Measurements from ENCODE around the gene DAPK1.

DAPK1 gene

DNA sequence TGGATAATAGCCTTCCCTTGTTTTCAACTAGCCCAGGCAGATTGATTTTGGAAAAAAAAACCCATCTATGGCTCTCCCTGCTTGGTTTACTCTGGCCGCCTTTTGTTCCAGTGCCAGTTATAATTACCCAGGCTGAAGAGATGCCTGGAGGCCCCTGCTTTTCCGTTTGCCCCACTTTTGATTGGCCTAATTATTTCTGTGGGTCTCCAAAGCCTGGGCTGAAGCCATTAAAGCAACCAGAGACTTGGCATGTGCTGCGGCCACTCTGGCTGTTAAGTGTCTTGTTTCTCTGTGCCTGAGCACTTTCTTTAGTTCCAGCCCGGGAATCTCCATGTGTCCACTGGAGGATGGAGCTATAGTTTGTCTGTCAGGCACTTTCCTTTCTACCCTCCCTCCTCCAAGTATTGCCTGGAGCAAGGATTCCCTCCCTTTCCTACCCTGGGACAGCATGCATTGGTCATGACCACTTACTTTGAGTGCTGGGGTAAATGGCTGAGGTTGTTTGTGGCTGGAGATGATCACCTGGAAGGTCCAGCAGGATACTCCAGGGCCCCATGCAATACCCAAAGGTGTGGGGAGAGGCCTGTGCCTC, 123.2 kb downstream of the DAPK1 start:
- Histone ChIP-seq H3K4me1 (peaks cover 6% of the 10 kb centered on the region), H3K9me3 (no peaks in the 10 kb centered on the region), H3K27me3 (ENCODE audit: low read depth) (no peaks in the 10 kb centered on the region), H3K4me3 (no peak overlapping the region), H3K36me3 (replicated peaks) (no peaks in the 10 kb centered on the region)
- in situ Hi-C loops (cut with MboI; ENCODE audit: low sequenced_read_pairs): no loop called here
- DNase-seq (ENCODE audit: low spot score in 2 of 2): no peak

DNA sequence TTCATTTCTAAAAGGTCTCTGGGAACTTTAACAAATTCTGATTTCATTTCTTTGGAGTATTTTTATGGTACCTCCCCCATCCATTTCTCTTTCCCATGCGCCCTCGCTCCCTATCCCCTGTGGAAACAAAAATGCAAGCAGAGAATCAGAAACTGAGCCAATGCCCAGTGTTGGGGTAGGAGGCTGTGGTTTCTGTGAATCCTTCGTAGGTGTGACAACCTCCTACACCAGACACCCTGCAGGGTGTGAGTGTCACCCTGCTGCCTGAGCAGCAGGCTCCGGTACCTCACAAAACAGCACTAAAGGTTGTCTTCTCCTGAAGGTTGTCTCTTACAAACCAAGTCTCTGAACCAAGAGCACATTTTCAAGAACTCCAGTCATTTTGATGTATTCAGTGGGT, 124.4 kb downstream of the DAPK1 start:
- no peaks in the 10 kb centered on the region for H3K36me3 ChIP-seq (replicated peaks)
- H3K9me3 ChIP-seq: no peaks in the 10 kb centered on the region
- H3K4me1 ChIP-seq: peaks cover 6% of the 10 kb centered on the region
- DNase-seq (ENCODE audit: low spot score in 2 of 2): no peak
- in situ Hi-C loops (cut with MboI; ENCODE audit: low sequenced_read_pairs): no loop called here
- no peaks in the 10 kb centered on the region for H3K27me3 ChIP-seq (ENCODE audit: low read depth)
- H3K4me3 ChIP-seq: no peak overlapping the region

DNA sequence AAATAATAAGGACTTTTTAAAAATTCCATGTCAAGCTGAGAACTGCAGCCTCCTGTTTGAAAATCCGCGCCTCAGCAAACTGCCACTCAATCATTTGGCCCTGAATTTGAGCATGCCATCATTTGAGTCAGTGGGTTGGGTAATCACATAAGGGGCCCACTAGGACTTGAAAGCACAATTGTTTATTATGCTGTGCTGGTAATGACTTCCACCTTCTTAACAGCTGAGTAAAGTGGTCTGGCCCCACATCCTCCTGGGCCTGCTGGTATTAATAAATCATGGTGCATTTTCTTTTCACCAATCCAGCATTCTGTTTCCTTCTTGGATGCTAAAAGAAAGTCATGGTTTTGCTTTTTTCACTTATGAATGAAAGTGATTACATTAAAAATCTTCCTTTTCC, 125.3 kb downstream of the DAPK1 start:
- no peak overlapping the region for H3K4me3 ChIP-seq
- H3K27me3 ChIP-seq (ENCODE audit: low read depth): no peaks in the 10 kb centered on the region
- peaks cover 6% of the 10 kb centered on the region for H3K4me1 ChIP-seq
- no peak for DNase-seq (ENCODE audit: low spot score in 2 of 2)
- H3K9me3 ChIP-seq: no peaks in the 10 kb centered on the region
- H3K36me3 ChIP-seq (replicated peaks): no peaks in the 10 kb centered on the region
- in situ Hi-C loops (cut with MboI; ENCODE audit: low sequenced_read_pairs): no loop called here

DNA sequence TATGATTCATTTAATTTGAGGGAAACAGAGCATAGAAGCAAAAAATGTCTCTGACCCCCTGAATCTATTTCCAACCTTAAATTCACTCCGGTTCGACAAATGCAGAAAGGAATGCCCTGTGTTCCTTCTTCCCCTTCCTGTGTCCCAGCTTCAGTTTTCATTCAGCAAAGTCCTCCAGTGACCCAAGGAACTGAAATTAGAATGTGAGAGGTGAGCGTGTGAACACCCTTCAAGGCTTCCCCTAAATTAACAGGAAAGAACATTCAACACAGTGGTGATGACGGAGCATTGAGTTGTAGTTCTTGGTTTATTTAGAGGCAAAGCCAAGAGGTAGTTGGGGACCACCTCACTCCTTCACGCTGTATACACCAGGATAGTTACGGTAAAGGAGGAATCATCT, 130.7 kb downstream of the DAPK1 start:
- H3K9me3 ChIP-seq: no peaks in the 10 kb centered on the region
- no peaks in the 10 kb centered on the region for H3K27me3 ChIP-seq (ENCODE audit: low read depth)
- in situ Hi-C loops (cut with MboI; ENCODE audit: low sequenced_read_pairs): no loop called here
- no peak for DNase-seq (ENCODE audit: low spot score in 2 of 2)
- no peaks in the 10 kb centered on the region for H3K36me3 ChIP-seq (replicated peaks)
- H3K4me3 ChIP-seq: no peak overlapping the region
- peaks cover 6% of the 10 kb centered on the region for H3K4me1 ChIP-seq

DNA sequence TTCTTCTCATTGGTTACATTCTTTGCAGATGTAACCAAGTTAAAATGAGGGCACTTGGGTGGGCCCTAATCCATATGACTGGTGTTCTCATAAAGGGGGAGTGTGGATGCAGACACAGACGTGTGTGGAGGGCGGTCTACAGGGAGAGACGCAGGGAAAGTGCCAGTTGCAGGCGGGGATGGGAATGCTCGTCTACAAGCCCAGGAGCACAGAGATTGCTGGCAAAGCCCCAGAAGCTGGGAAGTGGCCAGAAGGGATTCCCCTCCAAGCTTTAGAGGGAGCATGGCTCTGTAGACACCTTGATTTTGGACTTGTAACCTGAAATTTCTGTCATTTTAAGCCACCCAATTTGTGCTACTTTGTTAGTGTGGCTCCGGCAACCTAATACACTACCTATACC, 131.4 kb downstream of the DAPK1 start:
- no peaks in the 10 kb centered on the region for H3K36me3 ChIP-seq (replicated peaks)
- in situ Hi-C loops (cut with MboI; ENCODE audit: low sequenced_read_pairs): no loop called here
- no peak for DNase-seq (ENCODE audit: low spot score in 2 of 2)

DNA sequence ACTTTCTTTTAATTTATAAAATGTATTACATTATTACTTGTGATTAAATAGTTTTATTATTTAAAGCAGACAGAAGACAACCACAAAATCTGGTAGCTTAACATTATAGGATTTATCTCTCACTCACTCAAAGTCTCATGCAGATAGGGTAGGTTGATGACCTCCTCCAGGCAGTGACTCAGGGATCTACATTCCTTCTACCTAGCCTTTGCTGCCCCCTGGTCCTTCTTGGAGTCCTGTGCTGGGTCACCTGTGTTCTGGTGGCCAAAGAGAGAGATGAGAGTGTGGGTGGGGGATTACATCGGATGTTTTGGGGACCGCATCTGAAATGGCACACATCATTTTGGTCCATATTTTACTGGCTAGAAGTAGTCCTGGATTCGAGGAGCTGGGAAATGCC, 132.6 kb downstream of the DAPK1 start:
- Histone ChIP-seq H3K27me3 (ENCODE audit: low read depth) (no peaks in the 10 kb centered on the region), H3K9me3 (no peaks in the 10 kb centered on the region), H3K4me1 (no peaks in the 10 kb centered on the region), H3K36me3 (replicated peaks) (no peaks in the 10 kb centered on the region), H3K4me3 (no peak overlapping the region)
- no peak for DNase-seq (ENCODE audit: low spot score in 2 of 2)
- in situ Hi-C loops (cut with MboI; ENCODE audit: low sequenced_read_pairs): no loop called here

More for the DNA sequence above, 131.4 kb downstream of the DAPK1 start:
- Histone ChIP-seq H3K4me1 (no peaks in the 10 kb centered on the region; the same call in 1 of the 2 replicates), H3K27me3 (ENCODE audit: low read depth) (no peaks in the 10 kb centered on the region), H3K4me3 (no peak overlapping the region), H3K9me3 (no peaks in the 10 kb centered on the region)

DNA sequence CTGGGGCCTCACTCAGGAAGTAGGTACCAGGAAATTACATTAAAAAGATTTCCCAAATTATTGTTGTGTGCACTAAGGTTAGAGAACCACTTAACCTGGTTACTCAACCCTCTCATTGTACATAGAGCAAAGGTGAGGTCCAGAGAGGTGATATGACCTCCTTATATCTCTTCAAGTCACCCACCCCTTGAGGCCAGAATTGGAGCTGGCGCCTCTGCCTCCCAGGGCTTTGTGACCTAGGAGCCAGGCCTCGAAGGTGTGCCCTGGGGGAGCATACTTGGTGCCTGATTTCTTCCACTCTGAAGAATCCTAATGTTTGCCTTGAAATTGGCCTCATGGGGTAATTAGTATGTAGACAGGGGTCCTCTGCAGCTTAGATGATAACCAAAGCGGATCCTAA, 133.2 kb downstream of the DAPK1 start:
- in situ Hi-C loops (cut with MboI; ENCODE audit: low sequenced_read_pairs): no loop called here
- no peaks in the 10 kb centered on the region for H3K9me3 ChIP-seq
- DNase-seq (ENCODE audit: low spot score in 2 of 2): no peak
- H3K4me3 ChIP-seq: no peak overlapping the region
- no peaks in the 10 kb centered on the region for H3K4me1 ChIP-seq
- H3K27me3 ChIP-seq (ENCODE audit: low read depth): no peaks in the 10 kb centered on the region
- H3K36me3 ChIP-seq (replicated peaks): no peaks in the 10 kb centered on the region

DNA sequence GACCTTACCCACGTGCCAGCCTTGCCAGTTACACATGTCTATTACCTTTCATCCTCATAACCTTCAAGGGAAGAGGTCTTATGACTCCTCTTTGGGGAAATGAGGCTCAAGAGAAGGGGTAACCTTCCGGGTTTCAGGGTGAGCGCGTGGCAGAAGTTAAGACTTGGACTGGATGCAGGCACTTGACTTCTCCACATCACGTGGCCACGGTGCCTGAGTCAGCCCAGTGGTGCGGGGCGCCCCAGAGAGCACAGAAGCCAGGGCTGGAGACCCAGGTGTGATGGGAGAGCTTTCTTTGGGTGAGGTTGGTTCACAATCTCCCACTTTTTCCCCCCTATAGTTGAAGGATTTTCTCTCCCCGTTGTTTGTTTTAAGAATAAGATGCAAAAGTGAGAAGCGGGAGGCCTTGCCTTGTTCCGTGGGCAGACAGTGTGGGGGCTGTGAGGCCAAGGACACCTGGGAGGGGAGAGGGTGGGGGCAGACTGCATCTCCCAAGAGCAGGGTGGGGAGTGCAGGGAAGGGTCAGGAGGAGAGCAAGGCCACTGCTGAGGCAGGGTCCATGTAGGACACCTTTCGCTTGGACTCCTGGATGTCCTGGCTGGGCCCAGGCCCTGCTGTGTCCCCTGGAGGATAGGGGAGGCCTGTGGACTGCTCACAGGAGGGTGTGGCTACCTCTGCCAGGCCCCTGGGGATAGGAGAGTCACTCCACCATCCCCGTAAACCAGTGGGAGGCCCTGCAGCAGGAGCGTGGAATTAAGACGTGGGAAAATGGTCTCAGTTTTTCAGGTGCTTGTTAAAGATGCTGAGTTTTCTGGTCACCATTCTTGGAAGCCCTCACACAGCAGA, 138.2 kb downstream of the DAPK1 start:
- DNase-seq (ENCODE audit: low spot score in 2 of 2): no peak
- Histone ChIP-seq H3K27me3 (ENCODE audit: low read depth) (no peaks in the 10 kb centered on the region), H3K36me3 (replicated peaks) (no peaks in the 10 kb centered on the region), H3K4me1 (no peaks in the 10 kb centered on the region), H3K4me3 (no peak overlapping the region), H3K9me3 (no peaks in the 10 kb centered on the region)
- in situ Hi-C loops (cut with MboI; ENCODE audit: low sequenced_read_pairs): no loop called here

DNA sequence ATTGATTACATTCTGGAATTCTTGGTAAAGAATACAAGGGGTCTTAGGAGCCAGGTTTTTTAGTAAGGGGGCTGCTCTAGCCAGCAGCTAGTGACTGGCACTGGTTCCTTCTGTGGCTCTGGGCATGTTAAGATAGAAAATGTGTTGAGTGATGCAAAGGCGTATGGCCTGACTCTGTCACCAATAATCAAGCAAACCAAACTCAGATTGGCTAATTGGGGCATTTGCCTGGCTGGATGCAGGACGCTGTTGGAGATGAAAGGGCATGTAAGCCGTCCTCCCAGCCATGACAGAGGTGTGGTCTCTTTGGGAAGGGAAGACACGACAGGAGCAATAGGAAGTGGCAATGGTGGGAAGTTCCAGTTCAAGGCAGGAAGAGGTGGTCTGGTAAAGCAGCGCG, 140.6 kb downstream of the DAPK1 start:
- H3K36me3 ChIP-seq (replicated peaks): no peaks in the 10 kb centered on the region
- no peaks in the 10 kb centered on the region for H3K9me3 ChIP-seq
- H3K4me3 ChIP-seq: no peak overlapping the region
- no peak for DNase-seq (ENCODE audit: low spot score in 2 of 2)
- in situ Hi-C loops (cut with MboI; ENCODE audit: low sequenced_read_pairs): no loop called here
- H3K27me3 ChIP-seq (ENCODE audit: low read depth): no peaks in the 10 kb centered on the region
- no peaks in the 10 kb centered on the region for H3K4me1 ChIP-seq

DNA sequence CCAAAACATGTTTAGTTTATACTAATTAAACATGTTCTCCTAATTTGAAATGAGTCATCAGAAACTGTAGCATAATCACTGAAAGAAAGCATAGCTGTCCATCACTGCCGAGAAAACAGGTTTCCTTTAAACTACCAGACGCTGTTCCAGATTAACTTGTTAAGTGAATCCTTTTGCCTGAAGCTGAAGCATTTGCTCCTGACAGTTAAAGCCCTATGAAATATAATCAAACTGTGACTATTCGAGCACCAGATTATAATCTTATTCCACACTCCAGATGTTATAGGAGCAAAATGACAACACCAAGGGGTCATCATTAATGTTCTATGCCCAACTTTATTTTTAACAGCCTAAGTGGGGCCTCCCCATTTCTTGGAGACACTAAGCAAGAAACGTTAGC, 142.3 kb downstream of the DAPK1 start:
- in situ Hi-C loops (cut with MboI; ENCODE audit: low sequenced_read_pairs): no loop called here
- Histone ChIP-seq H3K27me3 (ENCODE audit: low read depth) (no peaks in the 10 kb centered on the region), H3K9me3 (no peaks in the 10 kb centered on the region), H3K36me3 (replicated peaks) (no peaks in the 10 kb centered on the region), H3K4me1 (no peaks in the 10 kb centered on the region), H3K4me3 (no peak overlapping the region)
- DNase-seq (ENCODE audit: low spot score in 2 of 2): no peak

DNA sequence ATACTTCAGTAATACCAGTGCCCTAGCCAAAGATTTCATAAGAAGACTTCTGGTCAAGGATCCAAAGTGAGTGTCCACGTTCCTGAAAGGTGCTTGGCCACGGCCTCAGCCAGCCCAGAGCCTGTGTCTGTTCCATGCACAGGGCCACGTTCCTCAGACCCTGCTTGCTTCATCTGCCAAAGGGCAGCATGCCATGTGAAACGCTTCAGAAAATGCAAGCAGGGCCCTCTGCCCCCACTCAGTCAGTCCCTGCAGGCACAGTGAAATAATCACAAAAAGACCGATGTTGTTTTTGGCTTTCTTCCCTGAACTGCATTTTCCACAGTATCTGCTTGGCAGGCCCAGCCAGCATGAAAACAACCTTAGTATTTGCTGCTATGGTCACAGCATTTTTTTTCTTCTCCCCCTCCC, 142.7 kb downstream of the DAPK1 start:
- no peak for DNase-seq (ENCODE audit: low spot score in 2 of 2)
- H3K36me3 ChIP-seq (replicated peaks): no peaks in the 10 kb centered on the region
- in situ Hi-C loops (cut with MboI; ENCODE audit: low sequenced_read_pairs): no loop called here

DNA sequence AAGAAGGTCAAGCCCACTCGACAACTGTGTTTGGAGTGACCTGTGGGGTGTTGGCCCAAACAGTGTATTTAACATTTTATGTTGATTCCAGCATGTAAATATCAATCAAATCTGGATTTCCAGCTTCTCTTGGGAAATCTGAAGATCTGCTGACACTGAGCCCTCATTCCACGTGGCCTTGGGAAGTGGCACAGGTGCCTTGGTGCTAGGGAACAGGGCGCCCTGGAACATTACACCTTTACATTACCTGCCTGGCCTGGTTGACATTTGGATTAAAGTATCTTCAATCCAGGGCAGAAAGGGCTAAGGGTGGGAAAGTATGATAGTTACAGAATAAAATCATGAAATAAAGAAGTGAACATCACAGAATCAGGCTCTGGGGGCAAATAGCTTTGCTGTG, 143.4 kb downstream of the DAPK1 start:
- in situ Hi-C loops (cut with MboI; ENCODE audit: low sequenced_read_pairs): no loop called here
- H3K4me1 ChIP-seq: no peaks in the 10 kb centered on the region
- H3K4me3 ChIP-seq: no peak overlapping the region
- DNase-seq (ENCODE audit: low spot score in 2 of 2): no peak
- no peaks in the 10 kb centered on the region for H3K36me3 ChIP-seq (replicated peaks)
- no peaks in the 10 kb centered on the region for H3K27me3 ChIP-seq (ENCODE audit: low read depth)
- H3K9me3 ChIP-seq: no peaks in the 10 kb centered on the region

More for the DNA sequence above, 142.7 kb downstream of the DAPK1 start:
- H3K4me1 ChIP-seq: no peaks in the 10 kb centered on the region
- no peak overlapping the region for H3K4me3 ChIP-seq
- no peaks in the 10 kb centered on the region for H3K27me3 ChIP-seq (ENCODE audit: low read depth)
- no peaks in the 10 kb centered on the region for H3K9me3 ChIP-seq

DNA sequence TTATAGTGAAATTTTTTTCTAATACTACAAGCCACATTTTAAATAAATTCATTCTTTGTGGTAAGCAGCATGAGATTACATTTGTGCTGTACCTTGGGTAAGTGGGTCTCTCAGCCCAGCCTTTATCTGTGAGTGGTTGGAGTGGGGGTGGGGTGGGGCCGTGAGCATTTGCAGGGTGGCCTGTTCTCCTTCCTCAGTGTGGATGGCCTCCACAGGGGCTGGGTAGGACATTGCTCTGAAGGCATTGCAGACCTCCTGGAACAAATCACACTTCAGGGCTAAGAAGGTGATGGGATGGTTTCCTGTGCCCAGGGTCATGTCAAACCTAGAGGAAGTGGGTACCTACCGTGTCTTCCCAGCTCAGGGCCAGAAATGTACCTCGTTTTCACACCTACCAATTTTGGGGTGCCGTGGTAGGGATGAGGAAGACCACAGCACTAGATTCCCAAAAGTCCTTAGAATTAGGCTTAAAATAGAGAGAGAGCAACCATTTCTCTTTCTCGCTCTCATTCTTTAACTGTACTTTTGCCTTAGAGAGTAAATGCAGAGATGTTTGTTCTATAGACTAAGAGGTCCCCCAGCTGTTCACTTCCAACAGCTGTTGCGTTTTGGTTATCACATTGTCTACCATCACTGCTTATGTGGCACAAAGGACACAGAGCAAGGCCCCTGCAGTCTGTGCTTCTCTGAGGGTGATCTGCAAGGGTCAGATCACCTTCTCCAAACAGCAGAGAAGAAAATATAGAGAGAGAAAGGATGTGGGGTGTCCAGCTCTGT, 144.9 kb downstream of the DAPK1 start:
- Histone ChIP-seq H3K4me3 (no peak overlapping the region), H3K27me3 (ENCODE audit: low read depth) (no peaks in the 10 kb centered on the region), H3K4me1 (no peaks in the 10 kb centered on the region), H3K36me3 (replicated peaks) (no peaks in the 10 kb centered on the region), H3K9me3 (no peaks in the 10 kb centered on the region)
- no peak for DNase-seq (ENCODE audit: low spot score in 2 of 2)
- in situ Hi-C loops (cut with MboI; ENCODE audit: low sequenced_read_pairs): no loop called here

DNA sequence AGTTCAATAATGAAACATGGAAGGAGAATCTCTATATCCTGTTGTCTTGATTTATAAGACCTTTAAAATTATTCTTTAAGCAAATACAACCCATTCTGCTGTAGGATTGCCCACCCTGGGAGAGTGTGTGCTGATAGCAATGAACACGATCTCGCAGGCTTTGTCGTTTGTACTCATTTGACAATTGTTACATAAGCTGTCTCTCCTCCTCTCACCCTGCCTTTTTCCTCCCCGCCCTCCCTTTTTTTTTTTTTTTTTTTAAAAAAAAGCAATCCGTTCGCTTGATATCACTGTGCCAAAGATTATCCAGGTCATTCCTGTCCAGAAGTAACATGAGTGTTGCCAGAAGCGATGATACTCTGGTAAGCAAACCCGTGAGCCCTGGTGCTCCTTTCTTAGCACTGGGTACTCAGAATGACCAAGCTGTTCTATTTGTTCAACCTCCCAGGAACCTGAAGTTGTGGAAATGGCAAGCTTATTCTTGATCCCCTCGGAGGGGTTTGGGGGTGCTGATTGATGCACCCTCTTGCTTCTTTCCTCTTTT, 145.5 kb downstream of the DAPK1 start:
- no peaks in the 10 kb centered on the region for H3K27me3 ChIP-seq (ENCODE audit: low read depth)
- in situ Hi-C loops (cut with MboI; ENCODE audit: low sequenced_read_pairs): no loop called here
- no peak overlapping the region for H3K4me3 ChIP-seq
- no peak for DNase-seq (ENCODE audit: low spot score in 2 of 2)
- H3K36me3 ChIP-seq (replicated peaks): no peaks in the 10 kb centered on the region
- no peaks in the 10 kb centered on the region for H3K9me3 ChIP-seq
- no peaks in the 10 kb centered on the region for H3K4me1 ChIP-seq
